NCI-H510A (cell line): ENCODE results near the gene TPCN2.

ENCODE experiments used
- DNase-seq: peaks from one replicate; lab custom pipeline; 2025; lab: John Stamatoyannopoulos, UW

The TPCN2 gene

DNA sequence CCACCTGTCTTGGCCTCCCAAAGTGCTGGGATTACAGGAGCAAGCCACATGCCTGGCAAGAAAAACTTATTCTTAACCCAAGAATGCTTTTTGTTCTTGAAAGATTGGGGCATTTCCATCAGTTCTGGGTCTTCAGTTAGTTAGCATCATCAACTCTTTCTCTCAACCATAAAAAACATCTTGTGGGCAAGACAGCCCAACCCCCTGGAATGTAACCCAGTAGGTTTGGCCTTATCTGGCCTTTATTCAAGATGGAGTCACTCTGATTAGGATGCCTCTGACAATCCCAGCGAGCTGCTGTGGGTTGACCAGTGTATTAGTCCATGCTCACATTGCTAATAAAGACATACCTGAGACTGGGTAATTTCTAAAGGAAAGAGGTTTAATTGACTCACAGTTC lies 9.2 kb upstream of the TPCN2 start:
- DNase-seq = no peak

DNA sequence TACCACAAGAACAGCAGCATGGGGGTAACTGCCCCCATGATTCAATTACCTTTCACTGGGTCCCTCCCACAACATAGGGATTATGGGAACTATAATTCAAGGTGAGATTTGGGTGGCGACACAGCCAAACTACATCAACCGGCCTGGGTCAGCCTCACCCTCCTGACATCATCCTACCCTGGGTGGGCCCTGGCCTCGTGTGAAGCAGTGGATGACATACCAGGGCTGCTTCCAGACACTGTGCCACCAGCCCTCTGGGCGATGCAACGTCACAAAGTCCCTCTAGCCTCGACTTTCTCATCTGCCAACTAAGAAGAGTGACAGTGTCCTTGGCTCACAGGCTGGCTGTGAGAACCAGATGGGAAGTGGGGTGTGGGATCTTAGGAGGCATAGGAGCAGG lies 8.7 kb upstream of the TPCN2 start:
- no peak for DNase-seq

DNA sequence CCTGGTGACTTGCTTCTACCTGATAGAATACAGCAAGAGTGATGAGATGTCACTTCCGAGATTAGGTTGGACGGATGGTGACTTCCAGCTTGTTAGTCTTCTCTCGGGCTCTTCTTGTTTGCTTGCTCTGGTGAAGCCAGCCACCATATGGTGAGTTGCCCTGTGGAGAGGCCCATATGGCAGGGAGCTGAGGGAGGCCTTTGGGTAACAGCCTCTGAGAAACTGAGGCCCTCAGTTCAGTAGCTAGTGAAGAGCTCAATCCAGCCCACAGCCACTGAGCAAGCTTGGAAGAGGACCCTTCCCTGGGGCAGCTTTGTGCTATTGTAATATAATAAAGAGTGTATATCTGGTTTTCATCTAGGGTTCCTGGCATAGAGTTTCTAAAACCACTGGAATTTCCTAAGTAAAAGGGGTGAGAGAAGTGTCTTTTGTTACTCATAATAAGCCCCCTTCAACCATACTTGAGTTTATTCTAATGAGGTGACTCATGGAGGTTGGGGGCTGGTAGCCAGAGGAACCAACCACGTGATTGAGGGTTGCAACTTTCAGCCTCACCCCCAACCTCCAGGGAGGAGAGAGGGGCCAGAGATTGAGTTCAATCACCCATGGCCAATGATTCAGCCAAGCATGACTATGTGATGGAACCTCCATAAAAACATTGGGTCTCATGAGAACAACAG lies 8.0 kb upstream of the TPCN2 start:
- DNase-seq = no peak

DNA sequence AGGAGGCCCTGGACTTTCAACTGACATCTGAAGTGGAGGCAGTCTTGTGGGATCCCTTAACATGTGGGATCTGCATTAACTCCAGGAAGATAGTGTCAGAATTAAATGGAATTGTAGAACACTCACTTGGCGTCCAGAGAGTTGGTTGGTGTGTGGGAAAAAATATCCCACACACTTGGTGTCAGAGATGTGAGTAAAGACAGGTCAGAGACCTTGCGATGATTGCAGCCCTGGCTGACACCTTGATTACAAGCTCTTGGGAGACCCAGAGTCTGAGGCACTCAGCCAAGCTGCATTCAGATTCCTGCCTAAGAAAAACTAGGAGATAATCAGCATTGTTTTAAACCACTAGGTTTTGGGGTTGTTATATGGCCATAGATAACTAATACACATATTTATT lies 7.2 kb upstream of the TPCN2 start:
- DNase-seq = no peak

DNA sequence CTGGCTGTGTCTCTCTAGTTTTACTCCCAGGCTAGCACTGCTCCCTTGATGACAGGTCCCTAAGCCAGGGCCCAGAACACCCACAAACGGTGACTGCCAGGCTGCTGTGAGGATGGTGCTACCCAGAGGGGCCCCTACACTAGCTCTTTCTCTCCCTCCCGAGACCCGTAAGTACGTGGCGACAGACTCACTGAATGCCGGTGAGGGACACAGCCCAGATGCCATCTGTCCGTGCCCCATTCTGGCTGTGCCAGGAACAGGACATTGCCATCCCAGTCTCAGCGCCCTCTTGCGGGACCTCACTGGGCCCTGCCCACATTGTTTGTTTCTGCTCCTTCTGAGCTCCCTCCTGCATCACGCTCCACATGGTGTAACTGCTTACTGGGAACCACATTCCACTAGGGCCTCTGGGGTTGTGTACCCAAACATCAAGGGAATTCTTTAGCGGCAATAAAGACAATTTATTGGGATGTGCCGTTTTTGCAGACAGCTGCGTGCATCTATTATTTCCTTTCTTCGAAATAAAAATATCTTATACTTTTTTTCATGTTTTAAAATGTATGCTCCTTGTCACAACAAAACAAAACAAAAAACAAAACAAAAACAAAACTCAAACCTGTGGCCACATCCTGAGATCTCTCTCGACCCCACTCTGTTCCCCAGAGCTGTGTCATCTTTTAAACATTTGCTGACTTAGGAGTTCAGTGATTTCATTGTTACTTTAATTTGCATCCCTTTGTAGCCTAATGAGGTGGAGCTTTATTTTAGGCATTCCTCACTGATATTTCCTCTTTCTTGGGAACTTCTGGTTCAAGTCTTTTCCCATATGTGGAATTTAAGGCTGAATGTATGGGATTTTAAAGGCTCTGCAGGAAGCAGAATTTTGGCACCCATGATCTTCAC lies 4.4 kb upstream of the TPCN2 start:
- peak; percentile 34 for DNase-seq

DNA sequence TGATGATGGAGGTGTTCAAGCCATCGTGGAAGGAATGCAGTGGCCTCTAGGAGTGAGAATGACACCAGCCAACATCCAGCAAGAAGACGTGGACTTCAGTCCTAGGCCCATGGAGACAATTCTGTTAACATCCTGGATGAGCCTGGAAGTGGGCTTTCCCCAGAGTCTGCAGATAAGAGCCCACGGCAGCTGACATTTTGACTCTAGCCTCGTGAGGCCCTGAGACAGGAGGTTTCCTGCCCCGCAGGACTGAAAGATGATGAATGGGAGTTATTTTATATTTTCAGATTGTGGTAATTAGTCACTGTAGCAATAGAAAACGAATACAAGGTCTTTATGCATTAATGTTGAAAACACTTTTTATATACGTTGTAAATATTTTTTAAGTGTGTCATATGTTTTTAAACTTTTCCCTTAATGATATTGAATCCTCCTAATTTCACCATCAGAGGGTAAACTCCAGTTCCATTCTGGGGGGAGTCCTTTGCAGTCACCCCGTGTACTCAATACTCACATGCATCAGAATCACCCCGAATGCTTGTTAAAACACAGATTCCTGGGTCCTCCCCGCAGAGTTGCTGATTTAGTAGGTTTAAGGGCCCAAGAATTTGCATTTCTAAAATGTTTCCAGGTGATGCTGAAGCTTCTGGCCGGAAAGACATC lies 570 bp upstream of the TPCN2 start:
- DNase-seq = no peak

DNA sequence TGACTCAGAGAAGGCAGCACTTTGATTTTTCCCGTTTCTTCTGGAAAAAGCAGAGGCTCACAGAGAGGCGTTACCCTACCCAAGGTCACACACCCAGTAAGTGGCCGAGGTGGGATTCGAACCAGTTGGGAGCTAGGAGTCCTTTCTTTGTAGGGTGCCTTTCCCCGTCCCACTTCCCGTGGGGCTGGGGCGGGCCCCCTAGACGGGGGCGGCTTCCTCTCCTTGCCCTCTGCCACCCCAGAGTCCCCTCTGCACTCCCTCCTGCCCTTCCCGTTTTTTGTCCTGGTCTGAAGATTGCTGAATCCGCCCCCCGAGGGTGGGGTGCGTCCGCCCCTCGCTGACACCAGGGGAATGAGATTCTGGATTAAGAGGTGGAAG lies 747 bp downstream of the TPCN2 start:
- no peak for DNase-seq

DNA sequence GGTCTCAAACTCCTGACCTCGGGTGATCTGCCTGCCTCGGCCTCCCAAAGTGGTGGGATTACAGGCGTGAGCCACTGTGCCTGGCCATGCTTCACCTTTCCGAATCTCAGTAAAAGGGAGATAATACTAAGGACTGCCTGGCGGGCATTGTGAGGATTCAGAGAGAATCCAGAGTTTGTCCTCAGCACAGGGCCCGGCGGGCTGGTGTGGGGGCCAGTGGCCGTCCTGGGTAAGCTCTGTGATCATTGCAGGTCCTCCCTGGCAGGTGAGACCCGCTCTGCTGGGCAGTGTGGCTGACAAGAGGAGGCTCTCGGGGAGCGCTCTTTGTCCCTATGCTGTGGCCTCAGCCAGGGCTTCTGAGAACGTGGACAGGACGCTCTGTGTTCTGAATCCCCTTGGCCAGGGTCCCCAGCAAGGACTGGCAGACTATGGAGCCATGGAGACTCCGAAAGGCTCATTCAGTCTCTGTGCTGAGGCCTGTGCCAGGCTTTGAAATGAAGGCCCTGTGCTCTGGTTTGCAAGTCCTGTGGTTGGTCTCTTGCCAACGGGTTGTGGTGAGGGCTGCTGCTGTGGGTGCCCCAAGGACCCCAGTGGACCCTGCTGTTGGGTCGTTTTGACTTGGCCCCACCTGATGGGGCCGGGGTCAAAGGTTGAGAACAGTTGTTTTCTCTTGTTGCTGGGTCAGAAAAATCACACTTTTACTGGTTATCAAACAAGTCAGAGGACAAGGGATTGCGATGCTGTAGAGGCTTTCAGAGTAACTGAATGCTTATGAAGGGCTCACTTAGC lies 2.1 kb downstream of the TPCN2 start:
- no peak for DNase-seq

DNA sequence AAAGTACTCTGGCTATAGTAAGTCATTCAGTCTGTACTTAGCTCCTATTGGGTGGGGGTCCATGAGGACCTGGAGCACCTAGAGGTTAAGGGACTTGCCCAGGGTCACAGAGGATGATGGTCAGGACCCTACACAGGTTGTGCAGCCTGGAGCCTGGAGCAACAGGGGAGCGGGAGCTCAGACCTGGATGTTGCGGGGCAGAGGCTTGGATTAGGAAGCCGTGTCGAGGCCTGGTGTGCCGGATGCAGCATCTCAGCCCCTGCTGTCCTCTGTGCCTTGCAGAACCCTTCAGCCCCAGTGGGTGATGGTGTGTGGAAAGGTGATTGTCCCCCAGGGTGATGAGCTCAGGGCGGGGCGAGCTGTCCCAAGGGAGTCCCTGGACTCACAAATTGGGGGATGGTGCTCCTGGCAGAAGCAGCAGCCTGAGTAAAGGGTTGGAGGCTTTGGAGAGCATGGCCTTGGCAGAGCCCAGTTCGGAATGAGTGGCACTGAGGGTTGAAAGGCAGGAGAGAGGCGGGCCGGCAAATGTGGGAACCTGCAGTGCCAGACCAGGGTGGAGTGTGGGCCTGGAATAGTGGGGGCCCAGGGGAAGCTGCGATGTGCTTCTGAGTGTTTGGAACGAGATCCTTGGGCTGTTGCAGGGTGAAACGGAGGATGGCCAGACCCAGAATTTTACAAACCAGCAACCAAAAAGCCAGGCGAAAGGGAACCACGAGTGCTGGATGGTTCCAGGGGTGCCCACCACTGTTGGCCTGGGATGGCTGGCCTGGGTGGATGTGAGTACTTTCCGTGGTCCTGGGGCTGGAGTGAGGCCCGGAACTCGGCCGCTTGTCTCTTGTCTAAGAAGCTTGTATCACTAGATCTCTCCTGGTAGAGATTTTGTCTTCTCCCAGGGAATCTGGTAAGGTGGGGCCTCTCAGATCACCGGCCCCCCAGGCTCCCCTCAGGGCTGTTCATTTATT lies 2.9 kb downstream of the TPCN2 start:
- no peak for DNase-seq

DNA sequence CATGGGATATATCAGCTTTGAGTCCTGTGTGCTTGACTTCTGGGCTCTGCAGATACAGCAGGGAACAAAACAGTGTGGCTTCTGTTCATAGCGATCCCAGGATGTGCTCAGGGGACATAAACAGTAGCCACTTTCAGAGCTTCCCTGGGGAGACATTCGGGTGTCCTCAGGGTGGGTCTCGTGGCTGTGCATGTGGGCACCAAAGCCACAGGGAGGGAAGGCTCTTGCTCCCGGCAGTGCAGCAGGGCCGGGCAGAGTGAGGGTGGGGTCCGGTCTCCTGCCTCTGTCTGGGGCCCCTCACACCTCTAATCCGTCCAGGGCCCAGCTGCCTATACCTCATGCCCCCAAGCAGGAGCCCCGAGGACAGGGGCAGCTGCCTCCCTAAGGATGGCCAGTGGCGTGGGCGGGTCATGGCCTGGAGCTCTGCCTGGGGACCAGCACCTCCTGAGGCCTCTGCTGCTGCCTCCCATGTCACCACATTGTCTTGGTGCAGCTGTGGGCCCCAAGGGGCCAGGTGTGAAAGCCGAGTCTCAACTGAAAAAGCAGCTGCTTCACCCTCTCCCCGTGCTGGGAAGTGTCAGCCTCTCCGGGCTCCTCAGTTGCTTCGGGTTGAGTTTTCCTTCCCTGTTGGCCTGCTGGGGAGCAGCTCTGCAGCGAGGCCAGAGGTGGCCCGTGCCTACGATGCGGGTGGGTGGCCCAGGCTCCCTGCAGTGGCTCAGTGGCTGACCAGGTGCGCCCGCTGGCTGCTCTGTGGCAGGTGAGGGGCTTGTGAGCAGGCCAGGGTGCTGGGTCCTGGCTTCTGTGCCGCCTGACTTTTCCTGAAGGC lies 3.8 kb downstream of the TPCN2 start:
- DNase-seq = no peak

DNA sequence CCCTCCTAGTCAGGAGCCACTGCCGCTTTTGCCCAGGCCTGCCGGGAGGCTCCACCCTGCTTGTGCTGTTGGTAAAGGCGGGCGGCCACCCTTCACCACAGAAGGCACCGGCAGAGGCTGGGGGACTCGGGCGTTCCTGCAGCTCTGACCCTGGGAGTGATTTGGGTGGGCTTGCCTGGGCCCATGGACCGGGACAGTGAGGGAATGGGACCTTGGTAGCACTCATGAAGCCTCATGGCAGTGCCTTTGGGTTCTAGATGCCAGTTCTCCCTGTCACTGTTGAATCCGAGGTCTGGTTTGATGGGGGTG lies 4.4 kb downstream of the TPCN2 start:
- DNase-seq = no peak

DNA sequence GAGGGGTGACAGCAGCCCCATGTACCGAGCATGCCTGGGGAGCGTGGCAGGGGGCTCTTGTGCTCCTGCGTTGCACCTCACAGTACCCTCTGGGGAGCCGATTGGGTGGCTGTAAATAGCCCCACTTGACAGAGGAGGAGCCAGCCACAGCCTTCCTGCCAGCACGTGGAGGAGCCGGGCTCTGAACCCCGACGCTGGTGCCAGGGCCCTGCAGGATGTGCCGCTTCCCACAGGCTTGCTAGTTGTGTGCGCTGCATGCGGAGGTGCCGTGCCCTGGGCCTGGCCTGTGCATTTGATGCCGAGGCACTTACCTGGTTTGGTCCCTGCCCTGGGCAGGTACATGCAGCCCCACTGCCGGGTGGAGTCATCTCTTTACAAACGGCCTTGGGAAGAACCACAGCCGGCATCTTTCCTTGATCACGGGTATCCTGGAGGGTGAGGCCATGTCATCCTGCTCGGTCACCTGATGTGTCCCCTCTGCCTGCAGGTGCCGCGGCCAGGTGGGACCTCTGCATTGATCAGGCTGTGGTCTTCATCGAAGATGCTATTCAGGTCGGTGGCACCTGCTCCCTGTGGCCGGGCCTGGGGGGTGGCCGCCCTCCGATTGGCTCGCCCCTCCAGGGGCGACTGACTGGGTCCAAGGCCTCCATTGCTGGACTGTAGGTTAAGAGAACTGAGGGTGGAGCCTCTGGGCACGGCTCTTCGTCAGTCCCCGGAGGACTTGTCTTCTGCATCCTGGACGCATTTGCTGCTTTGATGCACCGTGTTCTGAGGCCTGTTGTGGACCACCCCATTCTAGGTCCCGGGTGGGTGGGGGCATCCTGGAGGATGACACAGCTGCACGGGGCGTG lies 5.0 kb downstream of the TPCN2 start:
- no peak for DNase-seq

DNA sequence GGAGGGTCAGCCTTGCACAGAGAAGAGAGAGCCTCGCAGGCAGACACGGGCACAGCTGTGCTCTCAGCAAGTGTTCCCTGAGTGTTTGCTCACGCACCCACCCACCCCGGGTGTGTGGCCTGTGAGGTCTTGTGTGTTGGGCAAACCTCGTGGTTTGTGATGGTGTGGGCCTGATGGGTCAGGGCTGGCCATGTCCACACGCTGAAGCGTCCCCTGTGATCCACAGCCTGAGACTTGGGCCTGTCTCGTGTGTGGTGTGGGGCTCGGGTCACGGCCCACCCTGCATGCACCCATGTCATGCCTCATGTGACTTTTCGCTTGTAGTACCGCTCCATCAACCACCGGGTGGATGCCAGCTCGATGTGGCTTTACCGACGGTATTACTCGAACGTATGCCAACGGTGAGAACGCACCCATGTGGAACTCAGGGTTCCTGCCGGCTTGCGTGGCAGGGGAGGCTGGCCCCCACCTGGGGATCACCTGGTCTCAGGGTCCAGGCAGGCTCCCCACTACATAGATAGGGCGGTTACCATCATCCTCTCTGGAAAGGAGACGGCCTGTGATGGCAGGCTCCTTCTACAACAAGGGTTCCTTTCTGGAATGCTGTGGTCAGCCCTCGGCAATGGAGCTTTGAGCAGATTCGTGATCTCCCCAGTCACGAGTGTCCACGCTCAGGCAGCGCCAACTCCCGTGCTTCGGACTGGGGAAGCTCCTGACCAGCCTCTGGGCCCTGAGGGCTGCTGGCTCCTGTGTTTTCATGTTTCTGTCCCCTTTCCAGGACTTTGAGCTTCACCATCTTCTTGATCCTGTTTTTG lies 5.9 kb downstream of the TPCN2 start:
- no peak for DNase-seq

DNA sequence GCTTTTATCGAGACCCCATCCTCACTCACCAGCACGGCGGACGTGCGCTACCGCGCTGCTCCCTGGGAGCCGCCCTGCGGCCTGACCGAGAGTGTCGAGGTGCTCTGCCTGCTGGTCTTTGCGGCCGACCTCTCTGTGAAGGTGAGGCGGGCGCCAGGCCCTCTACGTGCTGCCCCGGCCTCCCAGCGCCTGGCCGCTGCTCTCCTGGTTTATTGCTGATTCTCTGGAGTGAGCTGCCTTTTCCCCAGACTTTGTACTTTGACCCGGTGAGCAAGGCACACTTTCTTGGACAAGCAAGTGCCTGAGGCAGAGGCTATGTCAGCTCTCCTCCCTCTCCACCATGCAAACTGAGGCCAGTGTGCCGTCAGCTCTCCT lies 6.5 kb downstream of the TPCN2 start:
- no peak for DNase-seq

DNA sequence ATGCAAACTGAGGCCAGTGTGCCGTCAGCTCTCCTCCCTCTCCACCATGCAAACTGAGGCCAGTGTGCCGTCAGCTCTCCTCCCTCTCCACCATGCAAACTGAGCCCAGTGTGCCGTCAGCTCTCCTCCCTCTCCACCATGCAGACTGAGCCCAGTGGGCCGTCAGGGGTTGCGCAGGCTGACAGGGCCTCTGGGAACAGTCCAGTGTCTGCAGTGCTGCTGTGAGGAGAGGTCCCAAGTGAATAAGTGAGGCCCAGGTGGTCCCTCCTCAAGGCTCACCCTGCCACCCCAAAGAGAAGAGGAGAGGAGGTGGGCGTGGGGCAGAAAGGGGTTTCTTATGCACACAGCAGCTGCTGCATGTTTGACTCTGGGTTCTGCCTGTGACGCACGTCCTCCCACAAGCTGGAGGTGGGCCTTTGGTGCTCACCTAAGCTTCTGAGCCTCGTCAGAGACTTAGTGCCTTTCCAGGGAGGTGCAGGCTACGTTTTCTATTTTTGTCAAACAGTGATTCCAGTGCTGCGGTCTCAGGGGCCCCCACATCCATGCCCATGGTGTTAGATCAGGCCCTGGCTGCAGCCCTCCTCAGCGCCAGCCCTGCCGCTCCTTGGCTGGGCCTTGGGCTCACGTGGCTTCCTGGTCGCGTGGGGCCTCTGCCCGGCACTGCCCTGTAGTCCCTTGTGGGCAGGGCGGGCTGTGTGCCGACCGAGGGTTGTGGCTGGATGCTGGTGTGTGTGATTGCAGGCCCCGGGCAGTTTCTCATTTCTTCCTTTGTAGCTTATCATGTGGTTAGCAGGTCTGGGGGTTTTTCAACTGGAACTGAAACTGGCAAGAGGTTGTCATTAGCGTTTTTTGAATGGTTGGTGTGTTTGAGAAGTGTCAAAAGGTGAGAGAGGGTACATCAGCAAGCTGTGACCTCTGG lies 7.1 kb downstream of the TPCN2 start:
- no peak for DNase-seq

DNA sequence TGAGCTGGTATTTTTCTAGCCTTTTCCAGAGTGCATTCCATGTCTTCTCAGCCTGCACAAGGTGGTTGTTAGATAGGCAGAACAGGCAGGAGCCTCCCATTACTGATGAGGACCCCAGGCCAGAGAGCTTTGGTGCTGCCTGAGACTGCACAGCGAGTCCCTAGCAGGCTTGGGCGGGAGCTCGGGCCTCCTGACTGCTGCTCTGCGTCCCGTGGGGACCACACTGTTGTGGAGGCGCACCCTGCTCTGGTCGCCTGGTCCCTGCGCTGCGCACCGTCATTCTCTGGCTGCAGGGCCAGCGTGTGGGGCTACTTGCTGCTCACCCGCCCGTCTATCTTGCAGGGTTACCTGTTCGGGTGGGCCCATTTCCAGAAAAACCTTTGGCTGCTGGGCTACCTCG lies 8.5 kb downstream of the TPCN2 start:
- no peak for DNase-seq

DNA sequence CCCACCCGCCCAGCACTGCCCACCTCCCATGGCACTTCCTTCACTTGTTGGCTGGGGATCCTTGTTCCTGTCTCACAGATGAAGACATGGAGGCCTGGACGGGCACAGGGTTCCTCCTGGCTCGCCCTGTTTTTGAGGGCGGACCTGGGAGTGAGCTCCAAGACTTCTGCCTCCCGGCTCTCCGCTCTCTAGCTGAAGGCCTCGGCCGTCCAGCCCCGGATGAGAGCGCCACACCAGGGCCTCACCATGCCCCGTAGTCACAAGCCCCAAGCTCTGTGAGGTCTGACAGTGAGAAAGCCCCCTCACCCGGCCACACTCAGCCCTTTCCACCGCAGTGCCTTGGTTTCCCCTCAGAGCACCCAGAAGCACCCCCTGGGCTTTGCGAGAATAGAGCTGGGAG lies 9.1 kb downstream of the TPCN2 start:
- DNase-seq = no peak
